GM08714 (cell line): ENCODE data around the gene HCFC1.

Experiments used
- H3K4me3 ChIP-seq: fragments of 200-500 bp; sonication (Bioruptor generic); 2 replicates; pipeline ENCODE4 v1.5.1; 2014; ENCODE audit warnings: mild to moderate bottlenecking, low read length, inconsistent platforms
- ZNF274 ChIP-seq: IDR thresholded peaks from 2 replicates; pipeline ENCODE4 v1.6.1; 2012; ENCODE audit warnings: mild to moderate bottlenecking, low read depth, low read length

Gene HCFC1

GRCh38 chrX:153964105-153964504 lies 7.5 kb downstream of the HCFC1 start:
- TF ChIP-seq ZNF274: no peak
- H3K4me3 ChIP-seq: no peak overlapping the region

- no peak overlapping the region for H3K4me3 ChIP-seq
- TF ChIP-seq ZNF274: no peak
These were observed 8.1 kb downstream of the HCFC1 start for GRCh38 chrX:153963546-153963945.

GRCh38 chrX:153961292-153961691 lies 10.3 kb downstream of the HCFC1 start:
- no peak for TF ChIP-seq ZNF274

GRCh38 chrX:153960786-153961185 lies 10.8 kb downstream of the HCFC1 start:
- no peak for TF ChIP-seq ZNF274
- H3K4me3 ChIP-seq: no peak overlapping the region

More at GRCh38 chrX:153961292-153961691, 10.3 kb downstream of the HCFC1 start:
- no peak overlapping the region for H3K4me3 ChIP-seq

GRCh38 chrX:153960077-153960476 lies 11.5 kb downstream of the HCFC1 start:
- no peak overlapping the region for H3K4me3 ChIP-seq
- TF ChIP-seq ZNF274: no peak

- no peak overlapping the region for H3K4me3 ChIP-seq
- TF ChIP-seq ZNF274: no peak
These were observed 12.0 kb downstream of the HCFC1 start for GRCh38 chrX:153959649-153960048.

GRCh38 chrX:153958605-153959004 lies 13.0 kb downstream of the HCFC1 start:
- H3K4me3 ChIP-seq: no peak overlapping the region
- no peak for TF ChIP-seq ZNF274

GRCh38 chrX:153957224-153957623 lies 14.4 kb downstream of the HCFC1 start:
- H3K4me3 ChIP-seq: no peak overlapping the region
- no peak for TF ChIP-seq ZNF274

- no peak overlapping the region for H3K4me3 ChIP-seq
- no peak for TF ChIP-seq ZNF274
These were observed 15.3 kb downstream of the HCFC1 start for GRCh38 chrX:153956044-153956907.

GRCh38 chrX:153955228-153955732 lies 16.3 kb downstream of the HCFC1 start:
- TF ChIP-seq ZNF274: no peak
- no peak overlapping the region for H3K4me3 ChIP-seq

- H3K4me3 ChIP-seq: no peak overlapping the region
- TF ChIP-seq ZNF274: no peak
These were observed 16.9 kb downstream of the HCFC1 start for GRCh38 chrX:153954558-153955227.

GRCh38 chrX:153953892-153954557 lies 17.6 kb downstream of the HCFC1 start:
- no peak for TF ChIP-seq ZNF274
- H3K4me3 ChIP-seq: no peak overlapping the region

GRCh38 chrX:153953342-153953830 lies 18.2 kb downstream of the HCFC1 start:
- H3K4me3 ChIP-seq: no peak overlapping the region
- no peak for TF ChIP-seq ZNF274

GRCh38 chrX:153952373-153953026 lies 19.1 kb downstream of the HCFC1 start:
- no peak for TF ChIP-seq ZNF274
- H3K4me3 ChIP-seq: no peak overlapping the region
